Erythroblast (primary cell): Measurements from ENCODE around the gene MBD5.

Experiments used
- GATA1 ChIP-seq: IDR thresholded peaks from 2 replicates; pipeline ENCODE4 v1.6.1; 2011; ENCODE audit warnings: low read depth, mild to moderate bottlenecking, control low read depth, low read length, moderate library complexity
- POLR2A ChIP-seq: IDR thresholded peaks from 2 replicates; pipeline ENCODE4 v1.6.1; 2011; ENCODE audit warnings: mild to moderate bottlenecking, low read length

- TF ChIP-seq POLR2A (no peak), GATA1 (no peak)
Measured at GRCh38 chr2:147989809-147990403, 31.0 kb upstream of the MBD5 start.
